ENCODE results near the gene KIF7.

DNA sequence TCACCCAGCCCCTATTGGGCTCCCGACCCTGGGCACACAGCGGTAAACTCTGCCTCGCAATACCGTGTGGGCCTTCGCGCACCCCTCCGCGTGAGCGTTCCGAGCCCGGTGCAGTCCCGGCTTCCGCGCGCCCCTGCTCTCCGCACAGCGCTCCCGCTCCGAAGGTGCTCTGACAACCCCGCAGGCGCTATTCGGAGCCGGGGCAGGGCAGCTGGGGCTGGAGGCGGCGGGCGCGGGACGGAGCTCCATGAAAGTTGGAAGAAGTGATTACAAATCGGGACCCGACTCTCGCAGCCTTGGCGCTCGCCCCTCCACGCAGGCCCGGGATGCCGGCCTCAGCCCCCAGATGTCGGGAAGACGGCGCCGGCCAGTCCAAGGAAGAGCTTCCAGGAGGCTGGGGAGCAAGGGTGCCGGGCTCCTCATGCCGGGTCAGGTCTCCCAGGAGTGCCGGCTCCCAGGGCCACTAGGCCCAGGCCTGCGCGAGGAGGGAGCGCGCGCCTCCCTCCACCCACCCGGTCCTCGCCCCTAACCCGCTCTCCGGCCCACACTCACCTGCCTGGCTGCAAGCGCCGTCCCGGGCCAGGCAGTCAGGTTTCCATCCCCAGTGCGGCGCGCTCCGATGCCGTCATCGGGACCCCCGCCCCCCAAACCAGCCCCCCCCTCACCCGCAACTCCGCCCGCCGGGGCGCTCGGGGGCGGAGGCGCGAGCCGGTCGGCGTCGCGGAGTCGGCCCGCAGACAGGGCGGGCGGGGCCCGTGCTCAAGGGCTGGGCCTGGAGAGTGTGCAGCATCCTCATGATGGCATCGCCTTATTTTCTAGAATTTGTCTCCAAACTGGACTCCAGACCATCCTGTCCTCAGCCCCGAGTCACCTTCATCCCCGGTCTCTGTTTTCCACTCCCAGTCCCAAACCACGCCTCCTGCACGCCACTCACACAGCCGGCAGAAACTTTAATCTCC lies at the start of gene KIF7:
- TF ChIP-seq POLR2AphosphoS5 (IDR thresholded peaks at IDR 0.05; ENCODE audit: low read depth, low read length) (no peak), POLR2A (IDR thresholded peaks at IDR 0.05; ENCODE audit: low read depth, low read length) (no peak), PAX5 (IDR thresholded peaks at IDR 0.05; ENCODE audit: insufficient read depth, low read length, severe bottlenecking) (no peak), TAF1 (IDR thresholded peaks at IDR 0.05; ENCODE audit: low read depth, low read length) (no peak), POU2F2 (IDR thresholded peaks at IDR 0.05; ENCODE audit: low read depth, low read length) (no peak), SPI1 (IDR thresholded peaks at IDR 0.05; ENCODE audit: low read depth, low read length) (no peak)

Measured in GM12891 (cell line).